Measurements from ENCODE around the gene PRSS16.

GRCh38 chr6:27228963-27229477, 18.5 kb upstream of the PRSS16 start:
- TF ChIP-seq CTCF (conservative IDR thresholded peaks at IDR 0.05; ENCODE audit: low read depth in 2 of 2) (no peak), EZH2 (IDR thresholded peaks at IDR 0.05; ENCODE audit: low read depth, unreplicated experiment) (no peak), REST (IDR thresholded peaks at IDR 0.05; ENCODE audit: unreplicated experiment) (no peak), EZH2phosphoT487 (IDR thresholded peaks at IDR 0.05; ENCODE audit: unreplicated experiment) (no peak), POLR2AphosphoS5 (IDR thresholded peaks at IDR 0.05; ENCODE audit: low read depth) (no peak), ZNF331 (CRISPR knock-in tag; IDR thresholded peaks at IDR 0.05; ENCODE audit: low read depth) (no peak), CREB1 (CRISPR knock-in tag; IDR thresholded peaks at IDR 0.05; ENCODE audit: low read depth) (no peak), JUNB (IDR thresholded peaks at IDR 0.05; ENCODE audit: unreplicated experiment) (no peak), STAT1 (IDR thresholded peaks at IDR 0.05; ENCODE audit: unreplicated experiment) (no peak), ZNF114 (CRISPR knock-in tag; IDR thresholded peaks at IDR 0.05) (no peak), ZNF462 (CRISPR knock-in tag; IDR thresholded peaks at IDR 0.05) (no peak), NANOG (IDR thresholded peaks at IDR 0.05; ENCODE audit: borderline replicate concordance) (no peak), ETS1 (IDR thresholded peaks at IDR 0.05) (no peak)
